SK-N-MC (cell line): ENCODE data around the gene REEP1.

Experiments used
- EZH2 ChIP-seq: fragments of 200-600 bp; sonication (generic); IDR thresholded peaks from one replicate; pipeline ENCODE4 v1.6.1; 2017; ENCODE audit warnings: antibody characterized with exemption
- FOXP2 ChIP-seq: optimal IDR thresholded peaks from 2 replicates; pipeline ENCODE3; 2011; ENCODE audit warnings: mild to moderate bottlenecking, moderate library complexity; ENCODE audit not compliant: insufficient read depth; ENCODE audit errors: extremely low read length, control extremely low read depth
- POLR2AphosphoS5 ChIP-seq: IDR thresholded peaks from 2 replicates; pipeline ENCODE4 v1.6.1; 2012; ENCODE audit warnings: mild to moderate bottlenecking, low read depth, low read length, borderline replicate concordance

GRCh38 chr2:86285571-86285970, 51.9 kb downstream of the REEP1 start:
- no peak for TF ChIP-seq POLR2AphosphoS5
- no peak for TF ChIP-seq EZH2
- no peak for TF ChIP-seq FOXP2
